K562 (cell line): ENCODE results near the gene GNG3. TPM values are rescaled to one million over a fixed set of nuclear protein-coding genes. Genes with fewer than 3 reads are reported as not detected.

Experiments used
- ATF1 ChIP-seq, 2 experiments: fragments of 450-650 bp in 1 of 2; IDR thresholded peaks; 2 replicates each; pipeline ENCODE4 v1.6.1; 2016; ENCODE audit warnings: missing compliant biosample characterization in 1 of 2, missing genetic modification characterization in 1 of 2
- ATF4 ChIP-seq: fragments of 450-650 bp; formaldehyde crosslinking; IDR thresholded peaks from 2 replicates; pipeline ENCODE4 v1.4.0; 2022; ENCODE audit warnings: mild to moderate bottlenecking, moderate library complexity
- DNMT1 ChIP-seq: fragments of 450-650 bp; IDR thresholded peaks from 2 replicates; pipeline ENCODE4 v1.6.1; 2016; ENCODE audit warnings: antibody characterized with exemption, mild to moderate bottlenecking
- E4F1 ChIP-seq: fragments of 250-450 bp; sonication (Bioruptor Pico); IDR thresholded peaks from 2 replicates; pipeline ENCODE4 v1.5.0; 2021; ENCODE audit warnings: mild to moderate bottlenecking, borderline replicate concordance
- POLR2B ChIP-seq: fragments of 450-650 bp; IDR thresholded peaks from 2 replicates; pipeline ENCODE4 v1.6.1; 2018; ENCODE audit warnings: low read depth; ENCODE audit not compliant: partially characterized antibody
- SMAD1 ChIP-seq: fragments of 150-350 bp; IDR thresholded peaks from 2 replicates; pipeline ENCODE4 v1.6.1; 2014; ENCODE audit warnings: low read length, low read depth; ENCODE audit not compliant: partially characterized antibody
- ZFX ChIP-seq: sonication (generic); formaldehyde crosslinking; IDR thresholded peaks from 2 replicates; pipeline ENCODE4 v1.8.0; 2022; ENCODE audit warnings: mild to moderate bottlenecking, missing genetic modification reagents, moderate library complexity
- ZHX1 ChIP-seq: fragments of 150-350 bp; conservative IDR thresholded peaks from 2 replicates; pipeline ENCODE4 v1.6.1; 2014; ENCODE audit warnings: low read length
- ZNF165 ChIP-seq: fragments of 250-450 bp; sonication (Bioruptor Pico); IDR thresholded peaks from 2 replicates; pipeline ENCODE4 v1.4.0; 2020; ENCODE audit warnings: borderline replicate concordance
- ZNF239 ChIP-seq: fragments of 250-450 bp; sonication (Bioruptor Pico); IDR thresholded peaks from 2 replicates; pipeline ENCODE4 v1.4.0; 2020; ENCODE audit warnings: mild to moderate bottlenecking
- polyA plus RNA-seq, 8 experiments: library from polyadenylated mRNA; depleted of rRNA in 4 of 8; stranded (reverse) in 5 of 8; unstranded in 3 of 8; fragments of >200 nt; fragmentation: Nextera tagmentation in 2 of 8; fragmentation: Illumina TruSeq in 1 of 8; extraction: Ambion mirVana in 2 of 8; extraction: Trizol in 1 of 8; gene quantifications; 2 replicates each; pipeline versions ENCODE4 v1.2.1 to v1.2.3, GENCODE V29; 2011 to 2014; ENCODE audit warnings: inconsistent platforms in 1 of 8, missing spikeins in 1 of 8
- total RNA-seq, 7 experiments: library from RNA; depleted of rRNA in 6 of 7; stranded (reverse); fragments of >200 nt in 6 of 7; fragmentation: Illumina TruSeq in 2 of 7; extraction: Trizol in 2 of 7; gene quantifications; 2 replicates each; pipeline versions ENCODE4 v1.2.1 to v1.2.3, GENCODE V29; 2011 to 2021; ENCODE audit warnings: low replicate concordance in 1 of 7
- TF ChIP-seq, protein P1 (sequence below): fragments of 450-650 bp; IDR thresholded peaks from 2 replicates; pipeline ENCODE4 v1.6.1; 2016; ENCODE audit warnings: antibody characterized with exemption

GNG3 gene
- total and polyA plus RNA-seq, 9 of the 15 experiments (the other 6 are each of a cell fraction or from before 2014, with no cell fraction given) = 0.07 TPM; not detected in 8

DNA sequence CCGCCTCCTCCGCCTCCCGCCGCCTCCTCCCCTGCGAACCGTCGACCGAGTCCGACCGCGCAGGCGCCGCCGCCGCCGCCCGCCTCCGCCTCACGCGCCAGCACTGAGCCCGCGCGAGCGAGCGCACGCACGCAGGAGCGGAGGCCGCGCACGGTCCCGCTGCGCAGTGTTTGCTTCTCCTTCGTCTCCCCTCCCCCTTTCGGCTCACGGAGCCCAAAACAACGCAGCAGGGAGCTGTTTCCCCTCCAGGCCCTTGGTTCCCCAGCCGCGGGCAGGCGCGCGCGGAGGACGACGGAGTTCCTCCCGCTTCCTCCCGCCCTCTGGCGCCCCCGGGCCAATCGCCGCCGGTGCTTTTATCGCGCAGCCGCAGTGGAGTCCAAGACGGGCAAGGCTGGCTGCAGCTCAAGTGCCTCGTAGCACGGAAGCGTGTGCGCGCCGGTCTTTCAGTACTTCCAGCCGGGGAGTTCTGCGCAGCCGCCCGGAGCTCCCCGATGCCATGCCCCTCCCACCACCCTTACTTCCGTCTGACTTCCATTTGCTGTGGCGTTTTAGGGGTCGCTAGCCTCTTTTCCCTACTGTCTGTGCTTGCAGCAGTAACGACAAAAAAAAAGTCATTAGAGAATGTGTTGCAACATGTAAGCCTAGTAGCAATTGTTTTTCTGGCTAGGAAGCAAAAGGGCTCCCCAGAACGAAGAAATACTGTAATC, 19.8 kb downstream of the GNG3 start, which contains the start of gene HNRNPUL2 (continued):
- TF ChIP-seq ATF4 (CRISPR knock-in tag) (0 out of 2 replicates have a peak, but pooled peaks have one; percentile 16), ZHX1 (no peak), ATF1 (CRISPR knock-in tag; IDR thresholded peaks at IDR 0.05) (no peak), ATF1 (tag; IDR thresholded peaks at IDR 0.05) (peak; percentile 72), ZNF165 (CRISPR knock-in tag) (no peak), DNMT1 (no peak), SMAD1 (peak; percentile 45), ZFX (CRISPR knock-in tag) (peak; percentile 90), POLR2B (peak; percentile 89), ZNF239 (peak; percentile 11; the same call in 1 of the 2 replicates), E4F1 (CRISPR knock-in tag) (no peak)
- TF ChIP-seq, protein P1, sequence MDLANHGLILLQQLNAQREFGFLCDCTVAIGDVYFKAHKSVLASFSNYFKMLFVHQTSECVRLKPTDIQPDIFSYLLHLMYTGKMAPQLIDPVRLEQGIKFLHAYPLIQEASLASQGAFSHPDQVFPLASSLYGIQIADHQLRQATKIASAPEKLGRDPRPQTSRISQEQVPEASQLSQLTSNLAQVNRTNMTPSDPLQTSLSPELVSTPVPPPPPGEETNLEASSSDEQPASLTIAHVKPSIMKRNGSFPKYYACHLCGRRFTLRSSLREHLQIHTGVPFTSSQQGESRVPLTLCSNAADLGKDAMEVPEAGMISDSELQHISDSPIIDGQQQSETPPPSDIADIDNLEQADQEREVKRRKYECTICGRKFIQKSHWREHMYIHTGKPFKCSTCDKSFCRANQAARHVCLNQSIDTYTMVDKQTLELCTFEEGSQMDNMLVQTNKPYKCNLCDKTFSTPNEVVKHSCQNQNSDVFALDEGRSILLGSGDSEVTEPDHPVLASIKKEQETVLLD = peak; percentile 94
